HG02642 (cell line): ENCODE results near the gene NUAK1.

ENCODE experiments used
- ATAC-seq: cut with Tn5 transposase; IDR thresholded peaks from one replicate; pipeline ENCODE4 v1.9.1; 2021; ENCODE audit warnings: mild to moderate bottlenecking; ENCODE audit not compliant: unreplicated experiment, poor library complexity

NUAK1 gene

DNA sequence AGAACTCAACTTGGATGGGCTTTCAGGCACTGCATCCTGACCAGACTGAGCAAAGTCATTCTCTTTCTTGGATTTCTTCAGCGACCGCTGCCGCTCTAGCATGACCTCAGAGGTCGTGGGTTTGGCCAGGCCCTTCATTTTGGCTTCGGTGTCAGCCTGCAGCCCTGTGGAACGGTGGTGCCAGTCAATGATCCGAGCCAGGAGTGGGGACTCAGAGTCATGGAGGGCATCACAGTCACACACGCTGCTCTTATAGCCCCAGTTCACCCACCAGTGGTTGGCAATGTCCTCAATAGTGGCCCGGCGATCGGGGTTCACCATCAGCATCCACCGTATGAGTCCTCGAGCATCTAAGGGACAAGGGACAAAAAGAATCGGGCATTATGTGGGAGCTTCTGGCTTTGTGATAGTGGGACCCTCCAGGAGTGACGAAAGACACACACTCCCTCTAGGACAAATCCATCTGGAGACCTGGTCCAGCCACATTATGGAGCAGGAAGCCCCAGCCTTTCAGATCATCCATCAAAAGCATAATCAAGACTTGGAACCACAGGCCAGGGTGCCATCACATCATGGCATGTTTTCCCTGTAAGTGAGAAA is 71.0 kb downstream of the NUAK1 start:
- no peak for ATAC-seq

GRCh38 chr12:106066726-106067325 is 71.9 kb downstream of the NUAK1 start:
- no peak for ATAC-seq

DNA sequence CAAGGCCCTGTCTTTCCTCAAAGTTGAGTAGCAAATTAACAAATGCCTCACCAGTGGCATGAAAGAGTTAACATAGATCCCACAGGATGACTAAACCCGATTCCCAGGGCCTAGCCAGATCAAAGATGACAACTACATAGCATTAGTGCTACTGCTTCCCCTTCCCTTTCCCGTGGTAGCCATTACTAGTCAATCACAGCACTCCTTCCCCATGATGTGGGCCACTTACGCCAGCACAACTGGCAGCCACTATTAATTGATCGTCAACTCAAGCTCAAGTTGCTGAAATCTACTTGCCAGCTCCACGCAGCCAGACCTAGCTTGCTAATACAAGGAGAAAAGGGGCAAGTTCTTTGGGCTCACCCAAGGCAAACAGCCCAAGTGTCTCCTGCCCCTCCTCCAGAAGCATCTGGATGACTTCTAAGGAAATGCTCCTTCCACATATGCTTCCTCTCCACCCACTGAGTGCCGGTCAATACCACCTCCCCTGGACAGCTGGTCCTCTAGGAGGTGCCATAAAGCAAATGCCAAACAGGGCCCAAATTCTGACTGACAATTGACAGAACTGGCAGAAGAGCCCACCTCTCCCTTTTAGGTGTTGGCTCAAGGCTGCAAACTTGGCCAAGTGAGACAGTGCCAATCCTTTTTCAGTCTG is 72.6 kb downstream of the NUAK1 start:
- no peak for ATAC-seq

DNA sequence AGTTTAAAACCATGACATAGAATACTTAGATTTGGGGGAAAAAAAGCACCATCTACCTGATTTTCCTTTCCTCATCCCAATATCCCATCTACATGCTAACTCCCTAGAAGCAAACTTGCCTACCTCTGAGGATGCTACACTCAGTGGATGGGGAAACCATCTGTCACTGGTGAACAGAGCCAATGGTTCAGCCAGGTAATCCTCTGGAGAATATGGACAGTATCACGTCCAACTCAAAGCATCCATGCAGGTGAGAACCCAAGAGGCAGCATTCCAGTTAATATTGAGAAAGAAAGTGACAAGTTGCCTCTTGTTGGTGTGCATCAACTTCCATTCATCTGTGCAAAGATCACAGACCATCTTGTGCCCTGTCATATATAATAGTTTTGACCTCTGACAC is 73.2 kb downstream of the NUAK1 start:
- ATAC-seq, result no peak

DNA sequence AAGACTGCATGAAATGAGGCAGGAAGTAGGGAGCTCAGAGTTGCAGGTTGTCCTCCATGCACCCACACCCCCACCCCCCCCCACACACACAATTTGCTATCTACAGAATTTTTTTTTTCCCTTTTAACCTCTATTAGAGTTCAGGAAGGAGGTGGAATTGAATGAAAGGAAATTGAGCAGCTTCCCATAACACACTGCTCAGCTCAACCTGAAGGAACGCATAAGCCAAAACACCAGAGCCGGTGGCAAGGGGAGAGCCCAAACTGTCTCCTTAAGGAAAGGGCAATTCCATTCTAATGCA is 74.1 kb downstream of the NUAK1 start:
- ATAC-seq, result no peak

DNA sequence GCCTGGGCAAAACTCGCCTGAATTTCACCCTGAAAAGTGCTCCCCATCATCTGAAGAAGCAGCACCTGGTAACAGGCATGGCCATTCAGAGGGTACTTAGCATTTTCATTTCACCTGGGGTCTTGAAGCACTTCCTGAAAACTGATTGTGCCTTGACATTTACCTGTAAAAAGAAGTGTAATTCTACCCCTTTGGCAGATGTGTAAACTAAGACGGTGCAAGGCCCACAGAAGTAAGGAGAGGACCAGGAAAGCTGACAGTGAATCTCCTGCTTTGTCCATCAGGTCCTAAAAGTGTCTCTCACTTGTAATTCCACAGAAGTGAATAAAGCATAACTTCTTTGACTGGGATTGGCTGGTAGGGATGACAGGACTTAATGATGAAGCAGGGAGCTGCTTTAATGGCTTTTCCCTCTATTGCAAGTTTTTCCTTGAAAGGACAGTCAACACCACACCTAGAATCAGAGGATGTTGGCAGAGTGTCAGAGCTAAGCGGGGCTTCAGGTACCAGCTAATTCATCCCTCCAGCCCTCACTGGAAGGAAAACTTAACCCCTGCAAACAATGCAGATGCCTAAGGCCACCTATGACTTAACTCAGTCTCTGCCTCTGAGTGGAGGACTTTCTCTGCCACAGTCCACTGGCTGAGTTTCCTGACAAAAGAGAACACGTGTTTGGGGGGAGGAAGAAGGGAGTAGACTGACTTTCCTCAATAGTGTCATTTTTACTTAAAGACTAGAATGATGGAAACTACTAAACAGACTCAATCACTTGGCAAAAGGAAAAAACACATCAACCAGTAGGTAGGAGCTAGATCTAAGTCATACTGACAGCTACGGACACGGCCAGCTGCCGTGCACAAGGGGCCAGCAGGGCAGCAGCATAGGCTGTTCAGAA is 74.7 kb downstream of the NUAK1 start:
- ATAC-seq, result no peak

DNA sequence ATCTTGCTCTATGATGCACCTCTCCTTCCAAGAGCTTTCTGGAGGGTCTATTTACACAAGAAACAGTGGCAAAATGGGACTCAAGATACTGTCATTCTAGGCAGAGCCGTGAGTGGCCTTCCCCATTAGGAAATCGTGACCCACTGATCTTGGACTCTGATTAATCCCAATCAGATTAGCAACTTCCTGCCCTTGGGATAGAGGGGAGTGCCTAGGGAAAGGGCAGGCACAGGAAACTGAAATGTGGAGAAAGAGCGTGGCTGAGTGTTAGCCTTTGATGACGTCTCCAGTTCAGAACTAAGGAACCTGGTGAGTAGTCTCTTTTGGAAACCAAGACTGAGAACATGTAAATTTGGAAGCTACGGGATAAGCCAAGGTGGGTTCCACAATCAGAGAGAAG is 76.1 kb downstream of the NUAK1 start:
- ATAC-seq, result no peak

GRCh38 chr12:106058256-106059182 is 80.2 kb downstream of the NUAK1 start:
- ATAC-seq, result no peak

- no peak for ATAC-seq
Observed at GRCh38 chr12:106054049-106054448, 84.7 kb downstream of the NUAK1 start.

DNA sequence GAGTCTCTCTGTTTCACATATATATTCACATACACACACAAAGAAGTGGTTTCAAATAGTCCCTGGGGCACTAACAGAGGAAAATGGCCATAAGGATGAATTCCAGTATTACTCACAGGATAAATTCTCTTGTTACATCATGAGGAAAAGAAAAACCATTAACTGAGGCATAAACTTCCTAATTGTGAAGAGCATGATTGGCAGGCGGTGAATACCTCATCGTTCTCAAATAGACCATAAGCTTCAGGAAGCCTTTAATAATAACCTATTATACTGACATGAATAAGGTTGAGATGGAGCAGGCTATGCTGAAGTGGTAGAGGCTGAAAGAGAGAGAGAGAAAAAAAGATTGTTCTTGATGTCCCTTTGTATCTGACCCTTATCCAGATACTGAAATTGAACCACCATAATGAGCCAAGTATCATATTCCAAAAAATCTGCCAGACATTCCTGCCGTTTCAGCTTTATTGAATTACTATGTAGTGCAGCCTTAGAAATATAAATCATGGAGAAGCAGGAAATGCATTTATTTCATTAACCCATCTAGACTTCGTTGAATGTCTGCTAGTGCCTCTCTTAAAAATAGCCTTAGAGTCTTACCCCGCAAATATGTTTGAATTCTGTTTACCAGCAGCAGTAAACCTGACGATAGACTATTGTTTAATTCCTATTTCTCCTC is 86.8 kb downstream of the NUAK1 start:
- ATAC-seq, result no peak

DNA sequence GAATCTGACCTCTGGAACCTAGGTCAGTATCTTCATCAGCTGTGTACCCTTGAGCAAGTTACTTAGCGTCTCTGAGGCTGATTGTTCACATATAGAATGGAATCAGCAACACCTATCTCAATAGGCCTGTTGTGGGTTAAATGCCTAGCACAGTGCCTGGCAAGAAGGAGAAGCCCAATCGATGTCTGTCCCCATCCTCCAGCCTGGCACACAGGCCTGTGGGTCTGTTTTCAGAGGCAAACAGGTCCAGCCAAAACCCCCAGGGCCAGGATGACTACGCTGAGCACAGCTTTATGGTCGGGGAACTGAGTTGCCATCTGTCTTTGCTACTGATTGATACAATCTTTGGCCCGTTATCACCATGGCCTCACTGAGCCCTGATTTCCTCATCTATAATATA is 89.2 kb downstream of the NUAK1 start:
- ATAC-seq, result no peak

GRCh38 chr12:106049105-106049504 is 89.6 kb downstream of the NUAK1 start:
- no peak for ATAC-seq

GRCh38 chr12:106048676-106049075 is 90.1 kb downstream of the NUAK1 start:
- no peak for ATAC-seq

- ATAC-seq, result no peak
Observed at GRCh38 chr12:106048016-106048415, 90.7 kb downstream of the NUAK1 start.

GRCh38 chr12:106046947-106047346 is 91.8 kb downstream of the NUAK1 start:
- no peak for ATAC-seq

- ATAC-seq, result no peak
Observed at GRCh38 chr12:106046301-106046846, 92.4 kb downstream of the NUAK1 start.

- no peak for ATAC-seq
Observed at GRCh38 chr12:106045251-106045674, 93.5 kb downstream of the NUAK1 start.

- ATAC-seq, result no peak
Observed at GRCh38 chr12:106044773-106045172, 94.0 kb downstream of the NUAK1 start.

- ATAC-seq, result no peak
Observed at GRCh38 chr12:106042037-106042436, 96.7 kb downstream of the NUAK1 start.
